HG03108 (cell line): ENCODE results near the gene TMEM79.
A peak's percentile ranks its signal among the peaks of the same experiment; 100 is the strongest.

ENCODE experiments used
- ATAC-seq: cut with Tn5 transposase; IDR thresholded peaks from one replicate; pipeline ENCODE4 v1.9.1; 2021; ENCODE audit warnings: moderate library complexity; ENCODE audit not compliant: unreplicated experiment

The TMEM79 gene

GRCh38 chr1:156262461-156263287 is 21.5 kb upstream of the TMEM79 start:
- no peak for ATAC-seq

- ATAC-seq = no peak
Observed at GRCh38 chr1:156263288-156263655, 20.9 kb upstream of the TMEM79 start.

GRCh38 chr1:156266051-156266450 is 18.1 kb upstream of the TMEM79 start:
- no peak for ATAC-seq

GRCh38 chr1:156268336-156268735 is 15.8 kb upstream of the TMEM79 start:
- ATAC-seq = no peak

GRCh38 chr1:156270314-156270713 is 13.8 kb upstream of the TMEM79 start:
- no peak for ATAC-seq

GRCh38 chr1:156276532-156276931 is 7.6 kb upstream of the TMEM79 start:
- ATAC-seq = no peak

GRCh38 chr1:156276966-156277381 is 7.2 kb upstream of the TMEM79 start:
- no peak for ATAC-seq

GRCh38 chr1:156279837-156280236 is 4.3 kb upstream of the TMEM79 start:
- no peak for ATAC-seq

- peak; percentile 43 for ATAC-seq
Observed at GRCh38 chr1:156281281-156281680, 2.8 kb upstream of the TMEM79 start.

- no peak for ATAC-seq
Observed at GRCh38 chr1:156281693-156282478, 2.2 kb upstream of the TMEM79 start.

- ATAC-seq = peak; percentile 83
Observed at GRCh38 chr1:156282479-156283222, 1.5 kb upstream of the TMEM79 start, which contains the start of gene SMG5. SMG5 (minus strand) TSS chr1:156282825; CDS start chr1:156282680, 145 bp downstream.

GRCh38 chr1:156283521-156283920 is 604 bp upstream of the TMEM79 start:
- no peak for ATAC-seq

GRCh38 chr1:156284757-156285156 is 632 bp downstream of the TMEM79 start:
- ATAC-seq = no peak

GRCh38 chr1:156285437-156285836 is 1.3 kb downstream of the TMEM79 start:
- no peak for ATAC-seq

- ATAC-seq = no peak
Observed at GRCh38 chr1:156286061-156286460, 1.9 kb downstream of the TMEM79 start.

GRCh38 chr1:156289857-156290256 is 5.7 kb downstream of the TMEM79 start:
- ATAC-seq = no peak

- ATAC-seq = no peak
Observed at GRCh38 chr1:156291226-156292061, 7.3 kb downstream of the TMEM79 start.

- ATAC-seq = no peak
Observed at GRCh38 chr1:156293098-156293434, 8.9 kb downstream of the TMEM79 start.

GRCh38 chr1:156293895-156294294 is 9.8 kb downstream of the TMEM79 start:
- ATAC-seq = no peak

- no peak for ATAC-seq
Observed at GRCh38 chr1:156295391-156295947, 11.3 kb downstream of the TMEM79 start, which contains the start of gene GLMP. GLMP (minus strand) TSS chr1:156295679; CDS start chr1:156295645, 34 bp downstream.
